ENCODE data around the gene ATP2C1.

Gene ATP2C1

DNA sequence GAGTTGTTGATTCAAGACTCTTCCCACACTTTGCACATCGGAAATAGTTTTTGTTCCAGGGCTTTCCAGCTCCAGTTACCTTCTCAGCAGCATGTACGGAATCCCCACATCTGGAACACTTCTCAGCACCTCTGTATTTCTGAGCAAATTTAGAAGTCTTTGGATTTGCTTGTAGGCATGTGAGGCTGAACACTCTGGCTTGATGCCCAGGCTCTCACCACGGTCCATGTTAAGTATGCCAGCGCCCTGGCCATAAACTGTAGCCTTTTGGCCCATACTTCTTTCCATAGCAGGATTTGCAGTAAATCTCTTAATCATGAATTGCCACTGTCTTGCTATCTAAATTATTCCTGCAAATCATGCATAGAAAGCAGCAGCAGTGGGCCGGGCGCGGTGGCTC, 24.4 kb downstream of the ATP2C1 start:
- H3K79me2 ChIP-seq (ENCODE audit: control insufficient read depth, insufficient read depth, low read length, poor library complexity): peaks cover 4% of the 10 kb centered on the region
- no peak overlapping the region for H3K4me2 ChIP-seq (ENCODE audit: low read length)
- no CpG with 5 or more reads among the region's 7 CpGs for WGBS (ENCODE audit: extremely low coverage, insufficient coverage, insufficient read length)
- H3K4me1 ChIP-seq (ENCODE audit: control insufficient read depth in 1 of 2, insufficient read depth in 2 of 2, low read length in 2 of 2): no peaks in the 10 kb centered on the region
- H2BK5ac ChIP-seq (ENCODE audit: low read depth, low read length, poor library complexity): no peak overlapping the region
- no peaks in the 10 kb centered on the region for H3K27me3 ChIP-seq (ENCODE audit: insufficient read depth, low read length)
- H3K9me3 ChIP-seq (ENCODE audit: insufficient read depth, low read depth, low read length): no peaks in the 10 kb centered on the region
- no peak overlapping the region for H3K27ac ChIP-seq (ENCODE audit: low read depth, low read length)
- no peak overlapping the region for H3K23ac ChIP-seq (ENCODE audit: low read length)
- H3K79me1 ChIP-seq (ENCODE audit: low read length): no peaks in the 10 kb centered on the region
- H2AK5ac ChIP-seq (ENCODE audit: low read length): no peak overlapping the region
- no peak overlapping the region for H3K9ac ChIP-seq (ENCODE audit: low read length)
- no peak overlapping the region for H3K14ac ChIP-seq (ENCODE audit: low read length)
- no peak overlapping the region for H2BK120ac ChIP-seq (ENCODE audit: insufficient read depth, low read length, poor library complexity)
- H4K8ac ChIP-seq (ENCODE audit: low read depth, low read length): no peak overlapping the region
- H3K4ac ChIP-seq (ENCODE audit: low read depth, low read length): no peak overlapping the region
- H3K4me3 ChIP-seq (ENCODE audit: low read depth, low read length): no peak overlapping the region
- DNase-seq: no peak
- no peak overlapping the region for H2BK12ac ChIP-seq (ENCODE audit: low read length)
- no peak overlapping the region for H4K12ac ChIP-seq (ENCODE audit: low read depth, low read length)
- H4K91ac ChIP-seq (ENCODE audit: low read depth, low read length): no peak overlapping the region
- peaks cover 0 to 4% of the 10 kb centered on the region in 2 experiments for H3K36me3 ChIP-seq (ENCODE audit: control insufficient read depth in 1 of 2, insufficient read depth in 2 of 2, low read length in 2 of 2)
- no peak overlapping the region for H3K18ac ChIP-seq (ENCODE audit: low read length)
- no peak overlapping the region for H2AFZ ChIP-seq (ENCODE audit: insufficient read depth, low read length, poor library complexity)

DNA sequence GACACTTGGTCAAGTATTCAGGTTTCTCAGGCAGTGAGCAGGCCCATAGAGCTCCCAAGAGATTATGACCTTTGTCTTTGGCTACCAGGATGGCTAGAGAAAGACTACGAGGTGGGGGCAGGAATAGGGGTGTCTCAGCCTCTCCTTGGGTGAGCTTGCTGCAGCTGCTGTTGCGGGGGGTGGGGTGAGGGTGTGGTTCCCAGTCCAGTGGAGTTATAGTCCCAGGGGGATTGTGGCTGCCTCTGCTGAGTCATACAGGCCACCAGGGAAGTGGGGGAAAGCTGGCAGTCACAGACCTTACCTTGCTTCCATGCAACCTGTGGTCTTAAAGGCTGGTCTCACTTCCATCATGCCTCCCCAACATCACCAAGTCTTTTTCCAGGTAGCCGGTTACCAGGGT, 31.7 kb downstream of the ATP2C1 start:
- H3K4me3 ChIP-seq (ENCODE audit: low read depth, low read length): no peak overlapping the region
- no CpG with 5 or more reads among the region's 3 CpGs for WGBS (ENCODE audit: extremely low coverage, insufficient coverage, insufficient read length)

DNA sequence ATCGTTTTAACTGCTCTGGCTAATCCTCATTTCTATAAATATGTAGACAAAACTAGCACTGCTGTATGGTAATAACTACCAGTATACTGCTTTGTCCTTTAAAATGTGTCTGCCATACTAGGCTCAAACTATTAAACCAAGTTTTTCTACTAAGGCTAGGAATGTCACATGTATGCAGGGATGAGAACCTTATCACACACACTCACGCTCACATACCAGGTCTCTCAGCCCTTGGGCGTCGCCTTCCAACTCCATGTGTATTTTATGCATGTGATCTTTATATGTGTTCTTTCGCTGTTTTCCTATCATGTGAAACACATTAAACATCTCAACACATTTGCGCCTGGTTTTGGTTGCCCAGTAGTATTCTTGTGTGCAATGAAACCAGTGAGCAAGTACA, 32.6 kb downstream of the ATP2C1 start:
- Histone ChIP-seq H3K9me3 (ENCODE audit: insufficient read depth, low read depth, low read length) (no peaks in the 10 kb centered on the region), H3K36me3 (ENCODE audit: control insufficient read depth in 1 of 2, insufficient read depth in 2 of 2, low read length in 2 of 2) (peaks cover 0 to 1% of the 10 kb centered on the region in 2 experiments), H2AK5ac (ENCODE audit: low read length) (no peak overlapping the region), H2AFZ (ENCODE audit: insufficient read depth, low read length, poor library complexity) (no peak overlapping the region), H4K8ac (ENCODE audit: low read depth, low read length) (no peak overlapping the region), H2BK5ac (ENCODE audit: low read depth, low read length, poor library complexity) (no peak overlapping the region), H3K14ac (ENCODE audit: low read length) (no peak overlapping the region), H3K79me1 (ENCODE audit: low read length) (no peaks in the 10 kb centered on the region), H4K12ac (ENCODE audit: low read depth, low read length) (no peak overlapping the region), H3K27ac (ENCODE audit: low read depth, low read length) (no peak overlapping the region), H3K4ac (ENCODE audit: low read depth, low read length) (no peak overlapping the region), H3K9ac (ENCODE audit: low read length) (no peak overlapping the region), H3K79me2 (ENCODE audit: control insufficient read depth, insufficient read depth, low read length, poor library complexity) (no peaks in the 10 kb centered on the region), H4K91ac (ENCODE audit: low read depth, low read length) (no peak overlapping the region), H3K4me1 (ENCODE audit: control insufficient read depth in 1 of 2, insufficient read depth in 2 of 2, low read length in 2 of 2) (peaks cover 0 to 4% of the 10 kb centered on the region in 2 experiments), H3K4me2 (ENCODE audit: low read length) (no peak overlapping the region), H3K27me3 (ENCODE audit: insufficient read depth, low read length) (no peaks in the 10 kb centered on the region), H2BK12ac (ENCODE audit: low read length) (no peak overlapping the region), H3K18ac (ENCODE audit: low read length) (no peak overlapping the region), H2BK120ac (ENCODE audit: insufficient read depth, low read length, poor library complexity) (no peak overlapping the region), H3K23ac (ENCODE audit: low read length) (no peak overlapping the region), H3K4me3 (ENCODE audit: low read depth, low read length) (no peak overlapping the region)
- WGBS (ENCODE audit: extremely low coverage, insufficient coverage, insufficient read length): no CpG with 5 or more reads among the region's 6 CpGs
- peak; percentile 31 to 74 for DNase-seq

More for the DNA sequence above, 31.7 kb downstream of the ATP2C1 start:
- no peaks in the 10 kb centered on the region for H3K27me3 ChIP-seq (ENCODE audit: insufficient read depth, low read length)
- no peak overlapping the region for H4K12ac ChIP-seq (ENCODE audit: low read depth, low read length)
- H2BK120ac ChIP-seq (ENCODE audit: insufficient read depth, low read length, poor library complexity): no peak overlapping the region
- H2AK5ac ChIP-seq (ENCODE audit: low read length): no peak overlapping the region
- H3K27ac ChIP-seq (ENCODE audit: low read depth, low read length): no peak overlapping the region
- H3K79me1 ChIP-seq (ENCODE audit: low read length): no peaks in the 10 kb centered on the region
- H3K14ac ChIP-seq (ENCODE audit: low read length): no peak overlapping the region
- H3K79me2 ChIP-seq (ENCODE audit: control insufficient read depth, insufficient read depth, low read length, poor library complexity): no peaks in the 10 kb centered on the region
- no peak overlapping the region for H2BK5ac ChIP-seq (ENCODE audit: low read depth, low read length, poor library complexity)
- H3K4me1 ChIP-seq (ENCODE audit: control insufficient read depth in 1 of 2, insufficient read depth in 2 of 2, low read length in 2 of 2): peaks cover 0 to 4% of the 10 kb centered on the region in 2 experiments
- no peak overlapping the region for H2BK12ac ChIP-seq (ENCODE audit: low read length)
- no peak overlapping the region for H3K4me2 ChIP-seq (ENCODE audit: low read length)
- H4K8ac ChIP-seq (ENCODE audit: low read depth, low read length): no peak overlapping the region
- H2AFZ ChIP-seq (ENCODE audit: insufficient read depth, low read length, poor library complexity): no peak overlapping the region
- H3K4ac ChIP-seq (ENCODE audit: low read depth, low read length): peak overlapping the region; percentile 1
- H4K91ac ChIP-seq (ENCODE audit: low read depth, low read length): no peak overlapping the region
- no peak overlapping the region for H3K23ac ChIP-seq (ENCODE audit: low read length)
- no peaks in the 10 kb centered on the region for H3K9me3 ChIP-seq (ENCODE audit: insufficient read depth, low read depth, low read length)
- peaks cover 0 to 1% of the 10 kb centered on the region in 2 experiments for H3K36me3 ChIP-seq (ENCODE audit: control insufficient read depth in 1 of 2, insufficient read depth in 2 of 2, low read length in 2 of 2)
- DNase-seq: no peak
- no peak overlapping the region for H3K9ac ChIP-seq (ENCODE audit: low read length)
- H3K18ac ChIP-seq (ENCODE audit: low read length): no peak overlapping the region

DNA sequence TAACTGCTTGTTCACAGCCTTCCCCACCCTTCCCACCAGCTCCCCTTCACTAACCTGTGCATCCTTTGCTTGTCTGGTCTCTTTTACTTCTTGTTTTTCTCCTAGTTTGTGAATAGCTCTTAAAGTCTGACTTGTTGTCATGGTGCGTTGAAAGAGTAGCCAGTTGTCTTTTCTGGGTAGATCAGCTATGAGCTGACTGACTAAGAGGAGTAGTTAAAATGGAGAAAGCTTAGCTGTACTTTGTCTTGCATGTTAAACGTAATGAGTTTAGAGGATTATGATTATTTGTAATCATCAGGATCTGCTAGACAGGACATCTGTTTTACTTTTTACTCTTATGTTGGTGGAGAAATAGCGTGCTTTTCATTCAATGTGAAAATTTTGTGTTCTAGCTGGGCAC, 35.9 kb downstream of the ATP2C1 start:
- no peak overlapping the region for H2AFZ ChIP-seq (ENCODE audit: insufficient read depth, low read length, poor library complexity)
- no peak overlapping the region for H2BK5ac ChIP-seq (ENCODE audit: low read depth, low read length, poor library complexity)
- H3K27ac ChIP-seq (ENCODE audit: low read depth, low read length): no peak overlapping the region
- H3K27me3 ChIP-seq (ENCODE audit: insufficient read depth, low read length): no peaks in the 10 kb centered on the region
- no peak overlapping the region for H4K12ac ChIP-seq (ENCODE audit: low read depth, low read length)
- H3K18ac ChIP-seq (ENCODE audit: low read length): no peak overlapping the region
- no CpG with 5 or more reads among the region's 3 CpGs for WGBS (ENCODE audit: extremely low coverage, insufficient coverage, insufficient read length)
- no peaks in the 10 kb centered on the region for H3K79me1 ChIP-seq (ENCODE audit: low read length)
- H2AK5ac ChIP-seq (ENCODE audit: low read length): no peak overlapping the region
- DNase-seq: no peak
- no peak overlapping the region for H3K23ac ChIP-seq (ENCODE audit: low read length)
- H3K79me2 ChIP-seq (ENCODE audit: control insufficient read depth, insufficient read depth, low read length, poor library complexity): no peaks in the 10 kb centered on the region
- peaks cover 0 to 2% of the 10 kb centered on the region in 2 experiments for H3K36me3 ChIP-seq (ENCODE audit: control insufficient read depth in 1 of 2, insufficient read depth in 2 of 2, low read length in 2 of 2)
- no peak overlapping the region for H4K91ac ChIP-seq (ENCODE audit: low read depth, low read length)
- no peak overlapping the region for H3K14ac ChIP-seq (ENCODE audit: low read length)
- H3K4ac ChIP-seq (ENCODE audit: low read depth, low read length): no peak overlapping the region
- no peaks in the 10 kb centered on the region for H3K9me3 ChIP-seq (ENCODE audit: insufficient read depth, low read depth, low read length)
- no peak overlapping the region for H3K4me3 ChIP-seq (ENCODE audit: low read depth, low read length)
- peaks cover 0 to 4% of the 10 kb centered on the region in 2 experiments for H3K4me1 ChIP-seq (ENCODE audit: control insufficient read depth in 1 of 2, insufficient read depth in 2 of 2, low read length in 2 of 2)
- no peak overlapping the region for H3K9ac ChIP-seq (ENCODE audit: low read length)
- H2BK12ac ChIP-seq (ENCODE audit: low read length): no peak overlapping the region
- no peak overlapping the region for H3K4me2 ChIP-seq (ENCODE audit: low read length)
- H4K8ac ChIP-seq (ENCODE audit: low read depth, low read length): no peak overlapping the region
- H2BK120ac ChIP-seq (ENCODE audit: insufficient read depth, low read length, poor library complexity): no peak overlapping the region

All from trophoblast cell (in vitro differentiated cells and primary cell).